Stimulated activated CD8-positive, alpha-beta memory T cell treated with anti-CD3 and anti-CD28 coated beads, Interleukin-15, amount 100 ng/mL, for 1 hour (primary cell): ENCODE data around the gene PRDM15.
"Not testable (repeated sequence)": the region's sequence is repeated elsewhere in the genome, so short reads cannot be mapped to it uniquely, and the experiment has no call there.

Experiments
- DNase-seq: peaks from one replicate; pipeline ENCODE4 v3.0.0-alpha.2; 2020; ENCODE audit warnings: low read depth

The PRDM15 gene

DNA sequence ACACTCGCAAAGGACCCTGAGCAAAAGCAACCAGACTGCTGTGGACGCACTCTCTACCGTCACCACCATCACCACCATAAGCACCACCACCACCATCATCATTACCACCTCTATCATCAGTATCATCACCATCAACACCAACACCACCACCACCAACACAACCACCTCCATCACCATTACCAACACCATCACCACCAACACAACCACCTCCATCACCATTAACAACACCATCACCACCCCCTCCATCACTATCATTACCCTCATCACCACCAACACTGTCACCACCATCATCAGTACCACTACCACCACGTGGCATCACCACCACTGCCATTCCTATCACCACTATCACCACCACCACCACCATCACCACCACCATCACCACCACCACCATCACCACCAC, 73.5 kb downstream of the PRDM15 start:
- DNase-seq = no peak

DNA sequence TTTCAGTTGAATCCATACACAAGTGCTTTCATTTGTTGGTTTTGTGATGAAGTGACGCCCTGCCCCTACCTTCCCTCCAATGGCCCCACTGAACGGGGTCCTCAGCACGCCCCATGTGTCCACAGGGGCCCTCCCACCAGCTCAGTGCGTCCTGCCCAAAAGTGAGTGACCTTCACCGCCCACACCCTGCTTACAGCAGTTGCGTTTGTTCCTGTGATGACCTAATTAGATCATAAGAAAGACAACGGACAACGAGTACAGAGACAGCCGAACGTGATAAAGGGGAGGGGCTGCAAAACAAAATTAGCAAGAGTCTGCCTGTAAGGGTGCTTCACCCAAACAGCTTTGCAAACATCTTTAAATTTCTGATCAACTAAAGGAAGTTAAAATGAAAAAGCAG, 74.1 kb downstream of the PRDM15 start:
- DNase-seq = no peak

DNA sequence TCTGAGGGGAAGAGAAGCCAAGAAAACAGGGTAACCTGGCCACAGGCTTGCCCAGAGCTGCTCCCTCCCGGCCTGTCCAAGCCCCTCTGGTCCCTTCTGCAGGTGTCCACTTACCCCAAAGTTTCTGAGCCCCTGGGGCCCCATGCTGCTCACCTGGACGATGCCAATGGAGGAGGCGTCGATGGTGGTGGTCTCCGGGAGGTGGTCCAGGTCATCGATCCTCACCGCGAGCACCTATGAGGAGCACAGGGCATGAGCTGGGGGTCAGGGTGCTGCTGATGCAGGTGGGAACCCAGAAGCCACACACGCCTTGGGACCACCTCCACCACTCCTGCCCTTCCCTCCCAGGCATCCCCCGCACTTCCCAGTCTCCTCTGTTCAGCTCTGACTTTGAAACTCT, 74.8 kb downstream of the PRDM15 start:
- DNase-seq = no peak

DNA sequence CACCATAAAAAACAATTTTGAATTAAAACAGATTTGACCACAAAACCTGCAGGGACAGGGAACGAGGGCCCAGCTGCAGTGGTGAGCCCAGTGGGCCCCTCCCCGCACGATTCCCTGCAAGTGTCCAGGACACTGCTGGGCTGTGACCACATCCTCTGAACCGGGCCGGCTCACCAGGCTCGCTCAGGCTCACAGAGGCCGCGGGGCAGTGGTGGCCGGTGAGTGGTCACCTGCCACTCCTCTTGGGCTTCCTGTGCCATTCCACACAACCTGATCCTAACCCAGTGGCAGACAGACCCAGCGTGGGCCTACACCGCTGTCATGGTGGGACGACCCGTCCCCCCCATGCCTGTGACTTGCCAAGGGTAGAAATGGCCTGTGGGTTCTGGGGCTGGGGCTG, 75.8 kb downstream of the PRDM15 start:
- no peak for DNase-seq

DNA sequence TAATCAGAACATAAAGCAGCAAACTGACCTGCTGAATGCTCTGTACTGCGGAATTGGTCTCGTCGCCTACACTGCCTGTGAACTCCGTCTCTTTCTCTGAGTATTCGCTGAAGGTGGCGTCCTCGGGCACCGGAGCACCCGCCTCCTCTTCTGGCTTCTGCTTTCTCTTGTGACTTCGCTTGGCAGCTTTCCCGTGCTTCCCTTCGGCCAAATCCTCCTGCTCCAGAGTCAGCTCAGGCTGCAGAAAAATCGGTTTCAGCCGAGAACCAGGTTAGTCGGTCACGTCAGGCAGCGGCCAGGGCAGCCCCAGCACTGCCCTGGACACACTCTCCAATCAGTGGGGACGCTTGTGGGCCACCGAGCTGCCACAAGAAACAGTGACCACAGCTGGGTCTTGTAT, 76.5 kb downstream of the PRDM15 start:
- no peak for DNase-seq

DNA sequence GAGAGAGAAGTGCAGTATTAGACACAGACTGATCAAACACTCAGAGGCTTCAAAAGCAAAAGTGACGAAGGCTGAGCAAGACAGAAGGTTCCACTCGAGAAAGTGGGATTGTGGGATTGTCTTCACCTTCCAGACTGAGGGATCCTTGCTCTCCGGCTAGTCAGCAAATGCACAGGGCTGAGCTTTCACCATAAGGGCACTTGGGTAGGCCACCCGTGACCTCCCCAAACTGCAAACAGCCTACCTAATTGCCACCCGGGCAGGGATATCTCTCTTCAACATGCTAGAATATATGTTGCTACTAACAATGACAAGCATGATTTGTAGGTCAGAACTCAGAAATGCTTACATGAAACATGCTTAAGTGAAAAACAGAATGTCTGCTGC, 77.0 kb downstream of the PRDM15 start:
- DNase-seq = no peak

DNA sequence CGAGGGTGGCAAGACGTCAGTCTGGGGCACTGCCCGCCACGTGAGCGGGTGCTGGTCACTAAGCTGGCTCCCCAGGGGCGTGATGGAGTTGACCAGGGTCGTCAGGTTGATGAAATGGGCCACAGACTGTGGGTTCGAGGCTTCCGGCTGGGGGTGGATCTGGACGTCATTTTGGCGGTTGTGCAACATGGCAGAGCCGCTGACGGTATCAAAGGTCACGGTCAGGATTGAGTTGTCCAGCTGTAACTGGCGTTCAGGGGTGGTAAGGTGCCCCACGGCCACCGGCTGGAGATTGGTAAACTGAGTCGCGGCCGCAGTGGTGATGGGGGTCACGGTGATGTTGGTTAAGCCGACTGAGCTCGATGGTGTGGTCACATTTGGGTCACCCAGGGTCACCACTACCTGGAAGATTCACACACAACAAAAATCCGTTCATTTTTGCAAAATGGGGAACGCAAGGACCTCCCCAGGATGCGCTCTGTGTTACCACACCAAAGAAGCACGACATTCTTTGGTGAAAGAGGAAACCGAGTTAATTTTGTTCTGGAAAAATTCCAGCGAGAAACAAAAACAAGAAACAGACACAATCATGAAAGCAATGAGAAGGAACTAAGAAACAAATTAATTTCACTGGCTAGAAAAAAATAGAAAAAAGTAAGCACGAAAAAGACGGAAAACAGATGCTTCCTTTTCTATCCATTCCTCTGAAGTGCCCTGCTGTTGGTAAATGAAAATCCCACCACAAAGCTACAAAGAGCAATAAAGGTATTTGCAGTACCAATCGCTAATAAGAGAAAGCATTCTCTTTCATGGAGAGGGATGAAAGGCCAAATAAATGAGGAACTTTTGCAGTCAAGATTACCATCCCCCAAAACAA, 77.6 kb downstream of the PRDM15 start:
- no peak for DNase-seq

DNA sequence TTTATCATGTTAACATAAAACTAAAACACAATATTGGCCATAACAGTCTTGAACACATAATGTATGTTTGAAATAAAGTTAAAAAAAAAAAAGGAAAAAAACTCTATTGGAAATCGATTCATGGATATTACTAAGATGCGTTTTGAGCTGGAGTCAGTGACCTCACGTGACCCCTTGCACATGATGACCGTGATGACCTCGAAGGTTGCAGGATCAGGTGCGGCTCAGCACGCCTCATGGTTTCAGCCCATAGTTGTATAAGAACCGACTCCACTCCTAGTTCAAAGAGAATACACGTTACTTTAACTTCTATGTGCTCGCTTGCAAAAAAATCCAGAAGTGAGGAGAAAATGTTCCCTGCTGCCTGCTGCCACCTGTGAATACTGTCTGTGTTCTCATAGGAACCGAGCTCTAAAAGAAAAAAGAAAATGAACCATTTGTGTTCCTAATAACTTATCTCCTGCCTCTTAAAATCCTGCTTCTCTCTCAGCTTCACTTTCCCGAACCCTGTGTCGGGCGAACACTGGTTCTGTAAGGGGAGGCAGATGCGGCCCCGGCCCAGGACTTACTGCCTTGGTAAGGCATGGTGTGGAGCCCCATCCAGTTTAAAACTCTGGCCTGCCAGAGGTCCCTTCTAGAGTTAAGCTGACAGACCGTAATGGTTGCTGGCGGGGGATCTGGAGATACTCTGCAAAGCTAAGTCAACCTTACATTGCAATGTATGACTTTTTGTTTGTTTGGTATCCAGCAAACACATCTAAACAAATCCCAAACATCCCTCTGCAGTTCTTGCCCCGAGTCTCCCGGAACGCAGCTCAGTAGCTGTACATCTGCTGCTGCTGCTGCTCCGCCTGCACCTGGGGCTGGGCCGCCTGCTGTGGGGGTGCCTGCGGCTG, 78.5 kb downstream of the PRDM15 start:
- no peak for DNase-seq

DNA sequence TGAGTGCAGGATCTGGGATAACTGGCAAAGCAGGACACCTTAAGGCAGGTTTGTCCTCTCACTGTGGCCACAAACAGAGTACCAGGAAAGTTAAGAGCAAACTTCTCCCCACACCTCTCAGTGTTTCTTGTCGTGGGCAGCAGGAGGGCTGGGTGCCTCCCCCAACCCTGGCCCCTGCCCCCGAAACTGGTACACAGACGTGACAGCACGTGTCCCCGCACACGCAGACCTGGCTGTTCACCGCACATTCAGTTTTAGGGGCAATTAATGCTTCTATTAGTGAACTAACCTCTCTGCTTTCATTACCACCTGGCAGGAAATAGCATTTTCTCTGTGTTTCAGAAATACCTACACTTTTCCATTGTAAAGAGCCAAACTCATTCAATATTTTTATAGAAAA, 79.4 kb downstream of the PRDM15 start:
- DNase-seq = no peak

DNA sequence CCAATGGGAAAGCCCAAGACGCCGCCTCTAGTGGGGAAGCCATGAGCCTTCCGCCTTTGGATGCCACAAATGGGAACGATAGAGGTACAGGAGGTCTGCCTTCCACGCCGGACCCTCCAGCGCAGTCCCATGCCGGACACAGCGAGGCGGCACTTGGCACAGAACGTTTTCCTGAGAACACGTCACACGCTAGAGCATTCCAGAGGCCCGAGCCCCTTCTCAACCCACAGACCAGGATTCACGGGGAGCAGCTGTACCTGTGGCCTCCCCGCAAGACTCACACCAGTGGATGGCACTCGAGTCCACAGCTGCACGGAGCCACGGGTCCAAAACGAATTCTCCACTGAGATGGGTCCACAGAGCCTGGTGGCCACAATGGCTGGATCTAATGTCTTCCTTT, 80.8 kb downstream of the PRDM15 start:
- DNase-seq = no peak

DNA sequence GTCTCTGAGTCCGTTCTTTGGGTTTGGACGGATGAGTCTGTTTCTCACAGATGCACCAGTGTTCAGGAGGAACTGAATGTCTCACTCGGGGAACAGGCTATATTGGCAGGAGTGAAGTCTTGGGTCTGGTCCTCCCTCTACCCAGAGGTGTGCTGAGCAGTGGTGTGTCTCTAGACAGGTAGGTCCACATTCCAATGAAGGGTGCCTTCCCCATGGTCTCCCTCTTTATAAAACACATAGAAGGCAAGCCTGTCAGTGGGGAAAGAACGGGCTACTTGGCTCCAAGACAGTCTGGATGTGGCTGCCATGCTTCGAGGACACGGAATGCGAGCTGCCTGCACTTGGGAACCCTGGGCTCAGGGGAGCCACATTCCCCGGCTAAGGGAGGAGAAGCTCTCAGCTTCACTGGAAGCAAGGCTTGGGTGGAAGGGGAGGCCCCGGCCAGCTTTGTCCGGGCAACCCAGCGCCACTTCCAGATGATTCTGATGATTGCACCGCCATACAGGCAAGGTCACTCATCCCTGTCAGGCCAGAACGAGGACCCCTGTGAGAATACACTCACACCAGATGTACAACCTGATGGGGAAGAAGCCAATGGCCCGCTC, 82.6 kb downstream of the PRDM15 start:
- DNase-seq = no peak

DNA sequence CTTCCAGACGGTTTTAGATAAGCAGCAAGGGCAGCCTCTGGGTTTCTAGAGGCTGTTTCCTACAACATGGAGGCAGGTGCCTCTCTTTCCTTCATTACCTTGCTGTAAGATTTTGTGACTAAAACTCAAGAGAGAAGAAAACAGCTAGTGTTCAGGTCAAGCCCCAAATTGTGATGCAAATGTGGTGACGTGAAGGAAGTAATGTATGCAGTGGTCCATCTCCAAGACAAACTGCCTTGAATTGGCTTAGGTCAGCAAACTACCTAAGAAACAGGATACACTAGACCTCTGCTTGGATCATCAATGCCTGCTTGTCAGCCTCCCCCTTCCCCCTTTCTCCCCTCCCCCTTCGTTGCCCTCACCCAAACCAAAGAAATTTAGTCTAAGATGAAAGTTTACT, 83.4 kb downstream of the PRDM15 start:
- no peak for DNase-seq

DNA sequence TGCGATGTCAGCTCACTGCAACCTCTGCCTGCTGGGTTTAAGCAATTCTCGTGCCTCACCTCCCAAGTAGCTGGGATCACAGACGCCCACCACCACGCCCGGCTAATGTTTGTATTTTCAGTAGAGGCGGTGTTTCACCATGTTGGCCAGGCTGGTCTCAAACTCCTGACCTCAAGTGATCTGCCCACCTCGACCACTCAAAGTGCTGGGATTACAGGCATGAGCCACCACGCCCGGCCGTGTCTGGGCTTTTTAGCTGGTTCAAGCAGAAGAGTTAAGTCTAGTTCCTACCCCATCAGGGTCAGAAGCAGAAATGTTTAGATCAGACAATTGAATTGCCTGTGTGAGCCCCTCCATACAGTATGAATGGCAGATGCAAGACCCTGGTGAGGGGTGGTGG, 84.5 kb downstream of the PRDM15 start:
- no peak for DNase-seq

DNA sequence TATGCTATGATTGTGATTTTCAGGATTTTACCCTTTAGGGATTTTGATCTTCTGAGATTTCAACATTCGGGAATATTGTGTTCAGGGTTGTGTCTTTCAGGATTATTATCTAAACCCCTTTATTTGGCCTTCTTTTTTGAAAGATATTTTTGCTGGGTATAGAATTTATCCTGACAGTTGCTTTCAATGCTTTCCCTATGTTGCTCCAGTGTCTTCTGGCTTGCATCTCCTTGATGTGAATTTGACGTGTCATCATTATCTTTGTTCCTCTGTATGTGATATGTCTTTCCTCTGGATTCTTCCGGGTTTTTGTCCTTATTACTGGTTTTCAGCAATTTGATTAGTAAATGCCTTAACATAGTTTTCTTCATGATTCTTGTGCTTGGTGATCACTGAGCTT, 86.4 kb downstream of the PRDM15 start:
- DNase-seq = no peak

DNA sequence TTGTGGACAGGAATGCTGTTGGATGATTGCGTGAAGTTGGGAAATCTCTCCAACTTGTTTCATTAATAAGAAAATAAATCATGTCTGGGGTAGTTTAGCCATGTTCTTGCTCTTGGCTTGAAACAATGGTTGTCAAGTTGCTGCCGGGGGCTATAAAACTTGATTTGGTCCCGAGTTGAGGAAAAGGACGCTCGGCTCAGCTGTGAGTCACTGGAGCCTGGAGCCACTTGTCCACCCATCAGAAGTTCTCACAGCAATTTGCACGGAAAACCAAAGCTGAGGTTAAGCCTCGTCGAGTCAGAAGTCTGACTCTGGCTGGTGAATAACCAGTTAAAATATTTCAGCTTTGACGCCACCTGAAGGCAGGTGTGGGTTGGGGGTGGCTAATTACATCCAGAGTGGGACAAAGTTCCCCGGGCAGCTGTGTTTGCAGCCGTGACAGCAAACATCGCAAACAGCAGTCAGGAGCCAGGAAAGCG, 92.6 kb downstream of the PRDM15 start:
- DNase-seq = no peak

DNA sequence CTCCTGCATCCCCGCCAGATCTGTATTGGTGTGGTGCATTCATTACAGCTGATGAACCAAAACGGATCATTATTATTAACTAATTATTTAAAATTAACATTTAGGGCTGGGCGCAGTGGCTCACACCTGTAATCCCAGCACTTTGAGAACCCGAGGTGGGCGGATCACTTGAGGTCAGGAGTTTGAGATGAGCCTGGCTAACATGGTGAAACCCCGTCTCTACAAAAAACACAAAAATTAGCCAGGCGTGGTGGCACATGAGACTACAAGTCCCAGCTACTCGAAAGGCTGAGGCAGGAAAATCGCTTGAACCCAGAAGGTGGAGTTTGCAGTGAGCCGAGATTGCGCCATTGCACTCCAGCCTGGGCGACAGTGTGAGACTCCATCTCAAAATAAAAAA, 93.9 kb downstream of the PRDM15 start:
- not testable (repeated sequence) for DNase-seq

DNA sequence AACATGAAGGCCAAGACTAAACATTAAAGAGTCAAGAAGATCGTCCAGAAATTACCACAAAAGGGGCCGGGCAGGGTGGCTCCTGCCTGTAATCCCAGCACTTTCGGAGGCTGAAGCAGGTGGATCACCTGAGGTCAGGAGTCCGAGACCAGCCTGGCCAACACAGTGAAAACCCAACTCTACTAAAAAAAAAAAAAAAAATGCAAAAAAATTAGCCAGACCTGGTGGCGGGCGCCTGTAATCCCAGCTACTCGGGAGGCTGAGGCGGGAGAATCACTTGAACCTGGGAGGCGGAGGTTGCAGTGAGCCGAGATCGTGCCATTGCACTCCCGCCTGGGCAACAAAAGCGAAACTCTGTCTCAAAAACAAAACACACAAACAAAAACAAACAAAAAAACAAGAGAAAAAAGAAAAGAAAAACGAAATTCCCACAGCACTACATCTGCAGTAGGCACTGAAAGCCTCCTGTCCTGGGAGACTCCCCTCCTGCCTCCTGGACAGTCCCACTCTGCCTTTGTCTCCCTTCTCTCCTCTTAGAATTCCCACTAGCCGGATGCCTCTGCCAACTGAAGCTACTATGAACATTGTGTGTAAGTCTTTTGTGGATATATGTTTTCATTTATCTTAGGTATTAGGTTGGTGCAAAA, 94.6 kb downstream of the PRDM15 start:
- DNase-seq = no peak

DNA sequence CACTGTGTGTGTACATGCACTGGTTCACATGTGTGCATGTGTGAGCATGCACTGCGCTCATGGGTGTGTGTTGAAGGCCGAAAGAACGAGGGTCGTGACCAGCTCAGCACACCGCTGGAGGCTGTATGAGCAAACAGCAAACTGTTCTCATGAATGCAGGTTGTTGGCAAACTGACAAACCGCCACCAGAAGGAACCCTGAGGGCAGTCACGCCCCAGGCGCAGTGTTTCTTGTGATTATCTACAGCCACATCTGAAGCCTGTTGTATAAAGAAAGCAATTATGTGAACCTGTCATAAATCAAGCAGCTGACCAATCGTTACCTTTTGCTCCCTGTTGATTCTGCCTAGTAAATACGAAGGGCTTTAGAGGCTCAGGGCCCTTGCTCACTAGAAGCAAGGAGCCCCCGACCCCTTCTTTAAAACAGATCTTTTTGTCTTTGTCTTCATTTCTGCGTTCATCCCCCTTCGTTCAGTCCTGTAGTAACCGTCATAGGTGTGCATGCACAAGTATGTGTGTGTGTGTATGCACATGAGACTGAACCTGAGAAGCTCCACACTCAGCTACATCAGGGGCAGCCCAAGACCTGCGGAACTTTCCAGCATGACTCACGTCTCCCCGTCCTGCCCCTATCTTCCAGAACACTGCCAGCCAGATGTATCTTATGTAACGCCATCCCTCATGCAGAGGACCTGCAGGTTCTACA, 95.5 kb downstream of the PRDM15 start:
- no peak for DNase-seq

DNA sequence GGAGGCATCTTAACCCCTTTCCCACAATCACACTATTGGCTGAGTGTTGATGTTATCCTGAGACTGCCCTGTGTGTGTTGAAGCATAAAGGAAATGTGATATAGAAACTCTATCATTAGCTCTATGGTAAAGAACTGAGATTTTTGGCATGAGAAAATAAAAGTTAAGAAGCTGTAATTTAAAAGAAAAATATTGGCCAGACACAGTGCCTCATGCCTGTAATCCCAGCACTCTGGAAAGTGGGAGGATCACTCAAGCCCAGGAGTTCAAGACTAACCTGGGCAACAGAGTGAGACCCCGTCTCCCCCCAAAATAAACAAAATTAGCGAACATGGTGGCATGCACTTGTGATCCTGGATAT, 98.1 kb downstream of the PRDM15 start:
- DNase-seq = no peak

DNA sequence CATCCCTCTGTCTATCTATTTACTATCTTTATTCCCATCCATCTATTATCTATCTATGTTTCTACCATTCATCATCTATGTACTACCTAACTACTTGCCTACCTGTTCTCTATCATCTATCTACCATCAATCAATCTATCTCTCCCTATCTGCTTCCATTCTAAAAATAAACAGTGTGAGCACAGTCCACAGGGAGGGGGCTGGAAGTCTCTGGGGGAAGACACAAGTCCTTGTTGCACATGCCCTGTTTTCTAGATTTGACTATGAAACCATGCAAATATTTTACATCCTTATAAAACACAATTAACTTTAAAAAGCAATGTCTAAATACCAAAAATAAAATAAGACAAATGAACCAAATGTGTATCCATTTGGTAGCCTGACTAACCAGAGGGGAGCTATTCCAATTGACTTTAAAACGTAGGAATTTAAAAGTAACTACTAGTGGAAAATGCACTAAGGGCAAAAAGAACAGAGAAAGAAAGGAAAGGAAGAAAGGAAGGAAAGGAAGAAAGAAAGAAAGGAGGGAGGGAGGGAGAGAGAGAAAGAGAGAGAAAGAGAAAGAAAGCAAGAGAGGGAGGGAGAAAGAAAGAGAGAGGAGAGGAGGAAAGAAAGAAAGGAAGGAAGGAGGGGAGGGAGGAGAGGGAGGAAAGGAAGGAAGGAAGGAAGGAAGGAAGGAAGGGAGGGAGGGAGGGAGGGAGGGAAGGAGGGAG, 98.7 kb downstream of the PRDM15 start:
- DNase-seq = no peak

DNA sequence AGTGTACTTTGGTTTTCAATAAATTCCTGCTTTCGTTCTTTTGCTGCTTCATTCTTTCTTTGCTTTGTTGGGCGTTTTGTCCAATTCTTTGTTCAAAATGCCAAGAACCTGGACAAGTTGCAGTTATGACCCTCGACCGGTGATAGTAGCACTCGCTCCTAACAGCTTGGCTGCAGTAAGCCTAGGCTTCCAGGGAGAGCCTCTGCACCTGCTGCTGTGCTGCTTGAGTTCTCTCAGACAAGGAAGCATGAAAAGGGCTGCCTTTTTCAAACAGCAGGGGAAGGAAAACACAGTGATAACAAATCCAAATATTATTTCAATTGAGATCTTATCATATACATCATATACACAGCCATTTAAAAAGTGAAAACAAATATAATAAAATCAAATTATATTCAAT, 99.5 kb downstream of the PRDM15 start:
- no peak for DNase-seq
